HG02610 (cell line): ENCODE measurements around the gene EIF1AD.
"Not testable (repeated sequence)": the region's sequence is repeated elsewhere in the genome, so short reads cannot be mapped to it uniquely, and the experiment has no call there.

Experiments used
- ATAC-seq: cut with Tn5 transposase; IDR thresholded peaks from one replicate; pipeline ENCODE4 v1.9.1; 2021; ENCODE audit warnings: mild to moderate bottlenecking, moderate library complexity; ENCODE audit not compliant: unreplicated experiment

EIF1AD gene

GRCh38 chr11:66022401-66023185 lies 20.6 kb upstream of the EIF1AD start:
- no peak for ATAC-seq

DNA sequence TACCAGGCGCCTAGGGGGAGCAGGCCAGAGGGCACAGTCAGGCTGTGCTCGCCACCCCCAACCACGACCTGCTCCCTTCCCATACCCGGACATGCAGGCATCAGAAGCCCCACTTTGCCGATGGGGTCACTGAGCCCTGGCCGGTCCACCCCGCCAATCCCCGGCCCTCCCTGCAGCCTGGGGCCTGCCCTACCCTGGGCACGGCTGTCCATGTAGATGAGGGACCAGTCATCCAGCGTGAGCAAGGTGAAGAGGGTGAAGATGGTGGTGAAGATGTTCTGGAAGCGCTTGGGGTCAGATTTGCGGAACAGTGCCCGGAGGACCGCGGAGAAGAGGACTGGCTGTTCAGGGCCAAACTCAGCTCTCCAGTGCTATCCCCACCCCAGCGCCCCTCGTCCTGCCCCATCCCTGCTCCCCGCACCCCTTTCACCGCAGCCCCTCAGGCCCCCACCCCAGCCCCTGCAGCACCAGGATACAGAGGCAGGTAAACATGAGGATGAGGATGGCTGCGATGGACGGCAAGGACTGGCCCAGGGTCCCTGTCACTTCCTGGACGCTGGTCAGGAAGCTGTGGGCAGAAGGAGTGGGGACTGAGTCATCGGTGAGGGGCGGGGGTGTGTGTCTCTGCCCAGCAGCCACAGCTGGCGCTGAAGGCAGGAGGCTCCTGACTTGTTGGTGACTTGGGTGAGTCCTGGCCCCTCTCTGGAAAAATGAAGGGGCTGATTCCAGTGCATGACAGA lies 18.8 kb upstream of the EIF1AD start:
- ATAC-seq = no peak

- ATAC-seq = no peak
These were observed 18.3 kb upstream of the EIF1AD start for GRCh38 chr11:66020212-66020611.

- no peak for ATAC-seq
These were observed 15.4 kb upstream of the EIF1AD start for GRCh38 chr11:66017321-66017720.

DNA sequence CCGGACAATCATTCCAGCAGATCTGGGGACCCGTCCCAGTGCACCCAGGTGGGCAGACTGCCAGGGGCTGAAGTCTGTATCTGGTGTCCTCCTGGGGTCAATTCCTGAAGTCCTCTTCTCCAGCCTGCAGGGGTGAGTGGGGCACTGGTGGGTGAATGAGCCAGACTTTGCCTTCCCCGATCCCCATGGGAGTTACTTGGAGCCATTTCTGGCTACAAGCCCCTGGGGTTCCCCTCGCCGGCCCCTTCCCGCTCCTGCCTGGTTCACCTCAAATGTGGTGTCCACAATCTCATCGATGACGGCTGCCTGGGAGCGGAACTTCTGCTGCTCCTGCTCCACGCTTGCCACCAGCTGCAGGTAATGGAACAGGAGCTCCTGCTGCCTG lies 14.8 kb upstream of the EIF1AD start:
- ATAC-seq = no peak

- no peak for ATAC-seq
These were observed 14.2 kb upstream of the EIF1AD start for GRCh38 chr11:66015936-66016792.

- no peak for ATAC-seq
These were observed 13.5 kb upstream of the EIF1AD start for GRCh38 chr11:66015454-66015881.

- no peak for ATAC-seq
These were observed 13.0 kb upstream of the EIF1AD start for GRCh38 chr11:66014804-66015453.

DNA sequence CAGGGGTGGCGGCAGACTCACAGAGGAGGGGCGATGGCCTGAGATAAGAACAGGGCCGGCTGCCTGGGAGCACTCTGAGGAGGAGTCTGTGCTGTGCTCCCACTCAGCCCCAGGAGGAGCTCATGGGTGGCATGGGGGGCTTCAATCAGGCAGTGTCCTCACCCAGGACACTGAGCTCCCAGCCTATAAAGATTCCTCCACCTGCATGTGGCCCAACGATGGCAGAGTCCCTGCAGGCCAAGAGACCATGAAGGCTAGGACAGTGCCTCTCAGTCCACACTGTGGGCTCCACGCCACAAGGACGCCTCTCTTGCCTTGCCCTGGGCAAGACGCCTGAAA lies 11.8 kb upstream of the EIF1AD start:
- ATAC-seq = no peak

DNA sequence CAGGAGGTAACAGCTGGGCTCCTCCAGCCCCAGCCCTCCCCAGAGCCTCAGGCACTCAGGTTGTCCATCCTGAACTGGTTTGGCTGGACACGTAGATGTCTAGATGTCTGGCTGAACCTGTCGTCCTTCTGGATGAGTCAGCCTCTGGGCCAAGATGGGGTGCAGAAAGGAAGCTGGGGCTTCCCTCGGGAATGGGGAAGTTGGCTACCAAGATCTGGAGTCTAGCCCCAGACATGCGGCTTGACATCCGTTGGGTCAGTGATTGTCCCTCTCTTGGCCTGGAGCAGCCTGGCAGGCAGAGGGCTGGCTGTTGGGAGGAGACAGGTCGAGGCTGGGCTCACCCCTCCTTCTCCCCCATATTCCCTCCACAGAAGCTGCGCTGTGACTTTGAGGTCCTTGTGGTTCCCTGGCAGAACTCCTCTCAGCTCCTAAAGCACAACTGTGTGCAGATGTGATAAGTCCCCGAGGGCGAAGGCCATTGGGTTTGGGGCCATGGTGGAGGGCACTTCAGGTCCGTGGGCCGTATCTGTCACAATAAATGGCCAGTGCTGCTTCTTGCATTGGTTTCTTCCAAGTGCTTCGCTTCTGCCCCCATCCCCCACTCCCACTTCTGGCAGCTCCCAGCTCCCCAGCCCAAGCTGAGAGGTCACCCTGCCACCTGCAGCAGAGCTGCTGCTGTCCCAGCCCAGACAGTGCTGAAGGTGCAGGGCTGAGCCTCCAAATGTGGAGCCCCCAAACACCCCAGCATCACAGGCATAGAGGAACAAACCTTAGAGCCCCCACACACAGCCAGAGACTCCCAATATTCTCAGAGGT lies 11.2 kb upstream of the EIF1AD start:
- ATAC-seq = no peak

DNA sequence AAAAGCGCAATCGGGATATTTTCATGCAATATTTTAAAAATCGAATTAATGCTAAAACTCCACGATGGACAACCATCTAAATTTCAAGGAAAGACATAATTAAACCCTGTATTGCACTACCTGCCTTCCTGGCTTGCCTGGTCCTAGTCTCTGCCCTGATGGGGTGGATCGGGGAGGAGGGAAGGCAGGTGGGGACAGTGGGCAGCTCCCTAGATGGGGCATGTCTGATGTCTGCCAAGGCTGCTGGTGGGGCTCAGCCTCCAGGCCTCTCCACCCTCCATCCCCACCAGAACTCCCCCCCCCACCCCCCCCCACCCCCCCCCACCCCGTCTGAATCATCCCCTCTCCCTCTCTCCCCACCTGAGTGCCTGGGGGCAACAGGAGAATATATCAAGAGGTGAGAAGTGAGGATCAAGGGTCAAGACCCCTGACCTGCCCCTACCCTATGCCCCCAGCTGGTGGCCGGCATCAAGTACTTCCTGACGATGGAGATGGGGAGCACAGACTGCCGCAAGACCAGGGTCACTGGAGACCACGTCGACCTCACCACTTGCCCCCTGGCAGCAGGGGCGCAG lies 10.5 kb upstream of the EIF1AD start:
- no peak for ATAC-seq

- no peak for ATAC-seq
These were observed 9.9 kb upstream of the EIF1AD start, which contains the start of gene CST6 for GRCh38 chr11:66011785-66012303. CST6 (plus strand) TSS chr11:66012008; CDS start chr11:66012045, 37 bp downstream.

DNA sequence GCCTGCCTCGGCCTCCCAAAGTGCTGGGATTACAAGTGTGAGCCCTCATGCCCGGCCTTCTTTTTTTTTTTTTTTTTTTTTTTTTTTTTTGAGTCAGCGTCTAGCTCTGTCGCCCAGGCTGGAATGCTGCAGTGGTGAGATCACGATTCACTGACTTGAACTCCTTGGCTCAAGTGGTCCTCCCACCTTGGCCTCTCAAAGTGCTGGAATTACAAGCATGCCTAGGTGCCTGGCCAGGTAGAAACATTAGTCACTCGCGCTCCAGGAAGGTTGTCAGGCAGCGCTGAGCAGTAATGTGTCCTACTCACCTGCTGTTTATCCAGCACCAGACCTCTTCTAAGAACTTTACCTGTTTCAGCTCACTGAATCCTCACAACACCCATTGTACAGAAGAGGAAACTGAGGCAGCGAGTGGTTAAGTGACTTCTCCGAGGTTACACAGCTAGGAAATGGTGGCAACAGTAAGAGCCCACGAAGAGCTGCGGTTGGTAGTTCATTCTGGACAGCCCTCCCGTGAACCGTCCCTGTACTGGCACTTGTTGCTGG lies 9.4 kb upstream of the EIF1AD start:
- no peak for ATAC-seq

DNA sequence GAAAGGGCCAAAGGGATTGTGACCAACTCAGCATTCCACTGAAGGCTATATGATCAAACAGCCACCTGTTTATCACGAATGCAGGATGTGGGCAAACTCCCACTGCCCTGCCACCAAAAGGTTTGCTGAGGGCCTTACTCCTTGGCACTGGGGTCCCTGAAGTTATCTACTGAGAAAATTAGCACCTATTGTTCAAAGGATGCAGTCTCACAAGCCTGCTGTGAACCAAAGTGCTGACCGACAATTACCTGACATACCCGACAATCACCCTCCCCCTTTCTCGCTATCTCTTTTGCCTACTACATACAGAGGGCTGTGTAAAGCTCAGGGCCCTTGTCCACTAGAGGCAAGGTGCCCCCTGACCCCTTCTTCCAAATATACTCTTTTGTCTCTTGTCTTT lies 8.1 kb upstream of the EIF1AD start:
- ATAC-seq = not testable (repeated sequence)

GRCh38 chr11:66008468-66009101 lies 6.6 kb upstream of the EIF1AD start:
- no peak for ATAC-seq

- ATAC-seq = no peak
These were observed 6.1 kb upstream of the EIF1AD start for GRCh38 chr11:66008095-66008467.

GRCh38 chr11:66007201-66007634 lies 5.3 kb upstream of the EIF1AD start:
- ATAC-seq = no peak

- ATAC-seq = no peak
These were observed 4.9 kb upstream of the EIF1AD start for GRCh38 chr11:66006891-66007176.
